ENCODE measurements around the gene PDE6A.

Gene PDE6A

GRCh38 chr5:149942199-149942598, 2.4 kb downstream of the PDE6A start:
- no peak for TF ChIP-seq JUND (IDR thresholded peaks at IDR 0.05; ENCODE audit: low read depth)
- no peak for DNase-seq (ENCODE audit: low read depth in 1 of 2, low spot score in 1 of 2)
- in situ Hi-C loops (cut with HindIII; ENCODE audit: low pct_unique_long_range_greater_than_20kb, low sequenced_read_pairs): no loop called here

- TF ChIP-seq JUND (IDR thresholded peaks at IDR 0.05; ENCODE audit: low read depth): no peak
- in situ Hi-C loops (cut with HindIII; ENCODE audit: low pct_unique_long_range_greater_than_20kb, low sequenced_read_pairs): no loop called here
- DNase-seq (ENCODE audit: low read depth in 1 of 2, low spot score in 1 of 2): no peak
Observed at GRCh38 chr5:149941795-149942194, 2.8 kb downstream of the PDE6A start.

- no peak for DNase-seq (ENCODE audit: low read depth in 1 of 2, low spot score in 1 of 2)
- no peak for TF ChIP-seq JUND (IDR thresholded peaks at IDR 0.05; ENCODE audit: low read depth)
- in situ Hi-C loops (cut with HindIII; ENCODE audit: low pct_unique_long_range_greater_than_20kb, low sequenced_read_pairs): no loop called here
Observed at GRCh38 chr5:149940941-149941644, 3.5 kb downstream of the PDE6A start.

DNA sequence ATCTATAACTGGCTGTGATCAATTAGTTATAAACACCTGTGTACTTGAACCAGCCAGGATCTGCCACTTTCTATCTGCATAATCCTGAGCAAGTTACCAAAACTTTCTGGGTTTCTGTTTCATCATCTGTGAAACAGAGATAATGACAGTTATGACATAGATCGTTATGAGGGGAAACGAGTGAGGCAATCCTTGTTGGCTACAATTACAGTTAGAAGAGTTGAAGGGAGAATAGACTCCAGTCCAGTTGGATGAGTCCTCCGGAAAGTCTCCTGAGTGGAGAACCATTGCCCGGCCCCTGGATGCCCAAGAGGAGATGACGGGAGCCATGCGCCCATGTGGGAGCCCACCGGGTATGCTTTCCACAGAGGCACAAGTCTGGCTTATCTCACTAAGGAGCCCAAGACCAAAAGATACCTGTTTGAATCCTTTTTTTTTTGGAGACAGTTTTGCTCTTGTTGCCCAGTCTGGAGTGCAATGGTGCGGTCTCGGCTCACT, 4.5 kb downstream of the PDE6A start:
- in situ Hi-C loops (cut with HindIII; ENCODE audit: low pct_unique_long_range_greater_than_20kb, low sequenced_read_pairs): no loop called here
- no peak for TF ChIP-seq JUND (IDR thresholded peaks at IDR 0.05; ENCODE audit: low read depth)
- no peak for DNase-seq (ENCODE audit: low read depth in 1 of 2, low spot score in 1 of 2)

- TF ChIP-seq JUND (IDR thresholded peaks at IDR 0.05; ENCODE audit: low read depth): no peak; the same call in 1 of the 2 replicates
- DNase-seq (ENCODE audit: low read depth in 1 of 2, low spot score in 1 of 2): no peak
- in situ Hi-C loops (cut with HindIII; ENCODE audit: low pct_unique_long_range_greater_than_20kb, low sequenced_read_pairs): no loop called here
Observed at GRCh38 chr5:149939546-149939945, 5.0 kb downstream of the PDE6A start.

DNA sequence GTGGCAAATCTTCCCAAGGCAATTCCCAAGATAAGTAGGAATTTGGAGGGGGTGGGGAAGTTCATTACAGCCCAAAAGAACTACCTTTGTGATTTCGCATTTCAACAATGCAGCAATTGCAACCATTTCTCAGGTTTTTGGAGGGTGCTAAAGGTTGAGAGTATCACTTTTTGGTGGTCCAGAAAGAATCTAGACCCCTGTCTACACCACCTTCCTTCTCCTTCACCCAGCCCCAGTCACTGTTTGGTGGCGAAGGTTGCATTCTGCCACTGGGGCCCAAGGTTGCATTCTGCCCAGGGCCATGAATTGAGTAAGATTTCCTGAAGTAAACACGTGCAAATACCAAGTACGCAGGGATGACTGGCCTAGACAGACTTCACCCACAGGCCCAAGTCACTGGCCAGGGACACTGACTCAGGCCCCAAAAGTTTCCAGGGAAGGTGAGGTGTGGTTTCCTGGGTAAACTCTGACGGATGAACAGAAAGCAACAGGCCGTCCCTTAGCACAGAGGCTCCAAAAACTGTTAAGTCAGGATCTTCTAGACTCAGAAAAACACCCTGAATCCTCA, 5.7 kb downstream of the PDE6A start:
- peak in 1 of 2 experiments; percentile 83 for DNase-seq (ENCODE audit: low read depth in 1 of 2, low spot score in 1 of 2)
- TF ChIP-seq JUND (IDR thresholded peaks at IDR 0.05; ENCODE audit: low read depth): no peak
- in situ Hi-C loops (cut with HindIII; ENCODE audit: low pct_unique_long_range_greater_than_20kb, low sequenced_read_pairs): no loop called here

GRCh38 chr5:149938279-149938678, 6.3 kb downstream of the PDE6A start:
- in situ Hi-C loops (cut with HindIII; ENCODE audit: low pct_unique_long_range_greater_than_20kb, low sequenced_read_pairs): no loop called here
- DNase-seq (ENCODE audit: low read depth in 1 of 2, low spot score in 1 of 2): peak in 1 of 2 experiments; percentile 80
- TF ChIP-seq JUND (IDR thresholded peaks at IDR 0.05; ENCODE audit: low read depth): no peak

GRCh38 chr5:149937610-149938009, 7.0 kb downstream of the PDE6A start:
- in situ Hi-C loops (cut with HindIII; ENCODE audit: low pct_unique_long_range_greater_than_20kb, low sequenced_read_pairs): no loop called here
- peak in 1 of 2 experiments; percentile 79 for DNase-seq (ENCODE audit: low read depth in 1 of 2, low spot score in 1 of 2)
- TF ChIP-seq JUND (IDR thresholded peaks at IDR 0.05; ENCODE audit: low read depth): peak; percentile 85

DNA sequence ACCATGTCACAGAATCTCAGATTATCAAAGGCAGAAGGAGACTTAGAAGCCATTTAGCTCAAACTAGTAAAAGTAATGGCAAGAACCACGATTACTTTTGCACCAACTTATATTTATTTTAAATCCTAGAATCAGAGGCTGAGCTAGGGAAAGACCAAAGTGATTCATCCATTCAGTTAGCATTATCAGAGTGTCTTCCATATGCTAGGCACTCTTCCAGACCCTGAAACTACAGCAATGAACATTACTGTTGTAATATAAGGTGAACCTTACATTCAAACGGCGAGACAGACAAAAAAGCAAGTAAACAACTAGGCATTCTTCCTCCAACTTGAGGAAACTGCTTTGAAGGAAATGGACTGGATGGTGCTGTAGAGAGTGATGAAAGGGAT, 7.9 kb downstream of the PDE6A start:
- no peak for TF ChIP-seq JUND (IDR thresholded peaks at IDR 0.05; ENCODE audit: low read depth)
- DNase-seq (ENCODE audit: low read depth in 1 of 2, low spot score in 1 of 2): no peak
- in situ Hi-C loops (cut with HindIII; ENCODE audit: low pct_unique_long_range_greater_than_20kb, low sequenced_read_pairs): no loop called here

- in situ Hi-C loops (cut with HindIII; ENCODE audit: low pct_unique_long_range_greater_than_20kb, low sequenced_read_pairs): no loop called here
- no peak for DNase-seq (ENCODE audit: low read depth in 1 of 2, low spot score in 1 of 2)
- TF ChIP-seq JUND (IDR thresholded peaks at IDR 0.05; ENCODE audit: low read depth): no peak
Observed at GRCh38 chr5:149936044-149936699, 8.4 kb downstream of the PDE6A start.

DNA sequence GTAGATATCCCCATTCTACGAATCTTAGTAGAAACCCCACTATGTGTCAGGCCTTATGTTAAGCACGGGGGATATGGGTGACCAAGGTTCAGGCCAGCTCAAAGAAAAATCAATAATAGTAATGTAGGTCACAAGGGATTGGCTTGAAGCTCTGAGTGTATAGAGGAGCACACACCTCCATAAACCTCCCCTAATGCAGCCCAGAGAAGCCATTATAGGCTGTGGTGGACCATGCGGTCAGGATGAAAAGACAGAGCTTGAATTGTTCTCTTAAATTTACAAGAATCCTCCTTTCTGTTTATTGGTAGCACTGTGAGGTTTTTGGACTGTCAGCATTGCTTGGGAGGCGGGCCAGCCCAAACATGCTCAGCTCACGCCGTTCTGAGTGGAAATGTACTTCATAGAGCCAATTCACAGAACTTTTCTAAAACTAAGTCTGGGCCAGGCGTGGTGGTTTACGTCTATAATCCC, 9.1 kb downstream of the PDE6A start:
- no peak for DNase-seq (ENCODE audit: low read depth in 1 of 2, low spot score in 1 of 2)
- TF ChIP-seq JUND (IDR thresholded peaks at IDR 0.05; ENCODE audit: low read depth): no peak
- in situ Hi-C loops (cut with HindIII; ENCODE audit: low pct_unique_long_range_greater_than_20kb, low sequenced_read_pairs): no loop called here

DNA sequence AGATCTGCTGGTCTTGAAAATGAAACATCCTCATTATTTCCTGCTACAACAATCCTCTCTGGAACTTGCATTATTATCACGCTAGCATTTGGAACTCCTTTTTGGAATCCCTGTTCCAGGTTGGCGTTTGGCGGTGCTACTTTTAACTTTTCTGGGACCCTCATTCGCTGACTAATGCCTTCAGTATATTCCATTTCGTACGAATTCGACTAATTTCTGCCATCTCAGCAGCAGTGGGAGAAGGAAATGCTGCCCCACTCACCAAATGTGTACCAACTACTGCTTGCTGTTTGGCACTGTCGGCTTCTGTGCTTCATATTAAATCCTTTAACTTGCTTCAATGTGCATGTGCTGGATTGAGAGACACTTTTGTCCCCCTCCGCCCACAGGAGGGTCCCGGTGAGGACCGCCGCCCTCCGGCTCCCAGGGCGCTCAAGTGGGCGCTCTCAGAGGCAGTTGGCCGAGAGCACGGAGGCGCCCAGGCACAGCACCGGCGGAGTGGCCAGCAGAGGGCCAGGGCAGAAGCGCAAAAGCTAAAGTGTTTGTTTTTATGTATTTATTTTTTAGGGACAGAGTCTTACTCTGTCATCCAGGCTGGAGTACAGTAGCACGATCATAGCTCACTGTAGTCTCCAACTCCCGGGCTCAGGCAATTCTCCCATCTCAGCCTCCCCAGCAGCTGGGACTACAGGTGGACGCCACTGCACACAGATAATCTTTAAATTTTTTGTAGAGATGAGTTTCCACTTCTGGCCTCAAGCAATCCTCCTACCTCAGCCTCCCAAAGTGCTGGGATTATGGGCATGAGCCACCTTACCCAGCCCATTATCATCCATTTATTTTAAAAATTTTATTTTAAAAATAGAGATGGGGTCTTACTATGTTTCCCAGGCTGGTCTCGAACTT, 11.9 kb downstream of the PDE6A start:
- in situ Hi-C loops (cut with HindIII; ENCODE audit: low pct_unique_long_range_greater_than_20kb, low sequenced_read_pairs): no loop called here
- peak in 1 of 2 experiments; percentile 76 for DNase-seq (ENCODE audit: low read depth in 1 of 2, low spot score in 1 of 2)
- no peak for TF ChIP-seq JUND (IDR thresholded peaks at IDR 0.05; ENCODE audit: low read depth)

Measured in T47D (cell line).